ENCODE measurements around the gene ITGA1. TPM values are rescaled to one million over a fixed set of nuclear protein-coding genes. Genes with fewer than 3 reads are reported as not detected.

The ITGA1 gene
- total and polyA plus RNA-seq, 4 donors: 24.2 to 187 (median 48.5) TPM

GRCh38 chr5:52802974-52803336 is 15.2 kb downstream of the ITGA1 start:
- 59% methylated on average over 6 of the region's 6 CpGs for WGBS
- H3K4me1 ChIP-seq (ENCODE audit: control insufficient read depth in 4 of 4, insufficient read depth in 4 of 4, low read length in 3 of 4): peaks cover 8 to 53% (median 37%) of the 10 kb centered on the region in 4 donors
- H3K27me3 ChIP-seq (ENCODE audit: control insufficient read depth in 4 of 4, insufficient read depth in 4 of 4, low read length in 3 of 4): no peaks in the 10 kb centered on the region
- no peak for TF ChIP-seq FOXA2 (IDR thresholded peaks at IDR 0.05)
- no peak overlapping the region for H3K4me3 ChIP-seq (ENCODE audit: low read depth in 1 of 3, low read length in 3 of 3)
- peak overlapping the region in 1 of 2 donors; percentile 47 for H3K9ac ChIP-seq (ENCODE audit: low read depth in 1 of 2, low read length in 2 of 2)
- DNase-seq (ENCODE audit: low spot score): no peak
- H3K9me3 ChIP-seq (ENCODE audit: control insufficient read depth in 4 of 4, low read length in 3 of 4): no peaks in the 10 kb centered on the region
- no peak overlapping the region for H3K27ac ChIP-seq (ENCODE audit: low read depth in 1 of 2, low read length in 2 of 2)
- H3K36me3 ChIP-seq (ENCODE audit: control insufficient read depth in 4 of 4, insufficient read depth in 3 of 4, low read depth in 1 of 4, low read length in 3 of 4): peaks cover 0 to 5% (median 0%) of the 10 kb centered on the region in 4 donors

- Histone ChIP-seq H3K9ac (ENCODE audit: low read depth in 1 of 2, low read length in 2 of 2) (no peak overlapping the region), H3K27ac (ENCODE audit: low read depth in 1 of 2, low read length in 2 of 2) (peak overlapping the region in 1 of 2 donors; percentile 9), H3K27me3 (ENCODE audit: control insufficient read depth in 4 of 4, insufficient read depth in 4 of 4, low read length in 3 of 4) (no peaks in the 10 kb centered on the region), H3K36me3 (ENCODE audit: control insufficient read depth in 4 of 4, insufficient read depth in 3 of 4, low read depth in 1 of 4, low read length in 3 of 4) (peaks cover 0 to 5% (median 0%) of the 10 kb centered on the region in 4 donors), H3K4me1 (ENCODE audit: control insufficient read depth in 4 of 4, insufficient read depth in 4 of 4, low read length in 3 of 4) (peaks cover 5 to 40% (median 26%) of the 10 kb centered on the region in 4 donors), H3K9me3 (ENCODE audit: control insufficient read depth in 4 of 4, low read length in 3 of 4) (no peaks in the 10 kb centered on the region), H3K4me3 (ENCODE audit: low read depth in 1 of 3, low read length in 3 of 3) (no peak overlapping the region)
- DNase-seq (ENCODE audit: low spot score): no peak
- WGBS: 62% methylated on average over 2 of the region's 2 CpGs
- no peak for TF ChIP-seq NR2F2 (IDR thresholded peaks at IDR 0.05)
- TF ChIP-seq GABPA (IDR thresholded peaks at IDR 0.05 in 1 of 2, conservative IDR thresholded peaks at IDR 0.05 in 1 of 2): no peak
- TF ChIP-seq HNF4G (IDR thresholded peaks at IDR 0.05): no peak
- TF ChIP-seq FOXA1 (IDR thresholded peaks at IDR 0.05): no peak
- TF ChIP-seq SP1 (IDR thresholded peaks at IDR 0.05): no peak
- TF ChIP-seq CTCF (IDR thresholded peaks at IDR 0.05; ENCODE audit: low read depth, low read length, missing input control): no peak
- no peak for TF ChIP-seq JUND (IDR thresholded peaks at IDR 0.05)
- TF ChIP-seq TAF1 (conservative IDR thresholded peaks at IDR 0.05): no peak
- TF ChIP-seq YY1 (IDR thresholded peaks at IDR 0.05): no peak
- no peak for TF ChIP-seq RXRA (IDR thresholded peaks at IDR 0.05)
- TF ChIP-seq HNF4A (conservative IDR thresholded peaks at IDR 0.05): no peak
- TF ChIP-seq REST (IDR thresholded peaks at IDR 0.05): no peak
- TF ChIP-seq FOXA2 (IDR thresholded peaks at IDR 0.05): no peak
- TF ChIP-seq EGR1 (IDR thresholded peaks at IDR 0.05; ENCODE audit: low read depth in 2 of 2): no peak
- no peak for TF ChIP-seq MAX (IDR thresholded peaks at IDR 0.05)
- TF ChIP-seq RAD21 (IDR thresholded peaks at IDR 0.05): no peak
- TF ChIP-seq ZBTB33 (IDR thresholded peaks at IDR 0.05): no peak
- TF ChIP-seq ATF3 (IDR thresholded peaks at IDR 0.05): no peak
These were observed 16.7 kb downstream of the ITGA1 start for GRCh38 chr5:52804387-52804791.

Measured in liver (tissue), 9 donors.